Left lung (tissue), 14 donors: ENCODE results near the gene ILF2. TPM values are rescaled to one million over a fixed set of nuclear protein-coding genes. Genes with fewer than 3 reads are reported as not detected.
A peak's percentile ranks its signal among the peaks of the same experiment; 100 is the strongest.
"Not testable (repeated sequence)": the region's sequence is repeated elsewhere in the genome, so short reads cannot be mapped to it uniquely, and the experiment has no call there.

ENCODE experiments used
- ATAC-seq: fragments of 200-7000 bp; cut with Tn5 transposase; one replicate; pipeline ENCODE4 v1.9.1; 2020; ENCODE audit warnings: moderate library complexity
- DNase-seq, 4 donors: peaks; one replicate each; pipeline ENCODE4 v3.0.0-alpha.2; 2013 to 2020
- H3K27ac ChIP-seq, 2 donors: fragments of 200-600 bp; sonication (generic) in 1 of 2; one replicate each; pipeline versions ENCODE4 v1.5.0 to v1.8.0; 2020 to 2021
- H3K27me3 ChIP-seq, 2 donors: fragments of 200-600 bp; sonication (generic) in 1 of 2; one replicate each; pipeline versions ENCODE4 v1.5.0 to v1.8.0; 2020 to 2021
- H3K36me3 ChIP-seq, 2 donors: fragments of 200-600 bp; sonication (generic) in 1 of 2; one replicate each; pipeline versions ENCODE4 v1.5.0 to v1.8.0; 2020 to 2021
- H3K4me1 ChIP-seq, 2 donors: fragments of 200-600 bp; one replicate each; pipeline ENCODE4 v1.8.0; 2021
- H3K4me3 ChIP-seq, 2 donors: fragments of 200-600 bp; sonication (generic) in 1 of 2; one replicate each; pipeline versions ENCODE4 v1.5.0 to v1.8.0; 2020 to 2021; ENCODE audit warnings: mild to moderate bottlenecking in 1 of 2
- H3K9me3 ChIP-seq, 2 donors: fragments of 200-600 bp; sonication (generic) in 1 of 2; one replicate each; pipeline versions ENCODE4 v1.5.0 to v1.8.0; 2020 to 2021
- CTCF ChIP-seq, 2 donors: fragments of 200-600 bp; sonication (generic) in 1 of 2; IDR thresholded peaks; one replicate each; pipeline versions ENCODE4 v1.5.0 to v1.8.0; 2021; ENCODE audit warnings: antibody characterized with exemption in 2 of 2
- intact Hi-C, 2 donors: fragments of 100-400 bp; cut with DNase I; formaldehyde crosslinking; loops; one replicate each; pipeline versions ENCODE4 v1.11.2 to v1.14.2; 2022
- long read RNA-seq, 12 donors: library from polyadenylated mRNA in 2 of 12; unstranded in 2 of 12; transcript quantifications; one replicate each; pipeline ENCODE4 v2.0.0 and lab custom pipeline, GENCODE V29; 2019 to 2026
- polyA plus RNA-seq, 6 donors: library from polyadenylated mRNA; unstranded; fragments of 120-200 nt; gene quantifications; one replicate each; pipeline ENCODE4 v1.2.1, GENCODE V29; 2013; ENCODE audit not compliant: insufficient read length in 6 of 6
- total RNA-seq, 2 donors: library from RNA; stranded (reverse); fragmentation: NEBNext Ultra II Directional; extraction: Animal tissue kit (Norgen Biotek cat#: 25700); gene quantifications; one replicate each; pipeline ENCODE4 v1.2.1, GENCODE V29; 2021
- donor health status: DM: no; HTN: yes; CAD: no.
- donor health status: DM: no; HTN: no; CAD: no.

ILF2 gene
- total RNA-seq (100 to 1,000 TPM; 104 to 117 TPM), polyA plus RNA-seq (100 to 1,000 TPM; 239 to 295 (median 260) TPM)
- long read RNA-seq, donor 1, transcript ILF2-201 (14 exons, 1,659 nt) = major isoform, 86 of 278 reads
- long read RNA-seq, donor 1, partial matches to known transcripts = 130 of 278 reads
- long read RNA-seq, donor 1, other reads (novel, unspliced or antisense) = 60 of 278 reads
- long read RNA-seq, donor 2, transcript ILF2-201 (14 exons, 1,659 nt) = major isoform, 78 of 163 reads
- long read RNA-seq, donor 2, partial matches to known transcripts = 85 of 163 reads
- long read RNA-seq, donor 2, other reads (novel, unspliced or antisense) = 0 of 163 reads
- long read RNA-seq, donor 3, transcript ILF2-201 (14 exons, 1,659 nt) = major isoform, 90 of 126 reads
- long read RNA-seq, donor 3, partial matches to known transcripts = 28 of 126 reads
- long read RNA-seq, donor 3, other reads (novel, unspliced or antisense) = 7 of 126 reads
- long read RNA-seq, donor 4, transcript ILF2-201 (14 exons, 1,659 nt) = major isoform, 71 of 85 reads
- long read RNA-seq, donor 4, partial matches to known transcripts = 11 of 85 reads
- long read RNA-seq, donor 4, other reads (novel, unspliced or antisense) = 3 of 85 reads
- long read RNA-seq, donor 5, transcript ILF2-201 (14 exons, 1,659 nt) = major isoform, 64 of 113 reads
- long read RNA-seq, donor 5, partial matches to known transcripts = 48 of 113 reads
- long read RNA-seq, donor 5, other reads (novel, unspliced or antisense) = 0 of 113 reads
- long read RNA-seq, donor 6, transcript ILF2-201 (14 exons, 1,659 nt) = major isoform, 102 of 209 reads
- long read RNA-seq, donor 6, partial matches to known transcripts = 106 of 209 reads
- long read RNA-seq, donor 6, other reads (novel, unspliced or antisense) = 0 of 209 reads
- long read RNA-seq, donor 7, transcript ILF2-201 (14 exons, 1,659 nt) = major isoform, 55 of 89 reads
- long read RNA-seq, donor 7, partial matches to known transcripts = 32 of 89 reads
- long read RNA-seq, donor 7, other reads (novel, unspliced or antisense) = 0 of 89 reads
- long read RNA-seq, donor 8, transcript ILF2-201 (14 exons, 1,659 nt) = major isoform, 45 of 128 reads
- long read RNA-seq, donor 8, partial matches to known transcripts = 77 of 128 reads
- long read RNA-seq, donor 8, other reads (novel, unspliced or antisense) = 6 of 128 reads
- long read RNA-seq, donor 9, partial matches to known transcripts = 0 of 2 reads
- long read RNA-seq, donor 9, other reads (novel, unspliced or antisense) = 0 of 2 reads
- long read RNA-seq, donor 10, transcript ILF2-201 (14 exons, 1,659 nt) = major isoform, 120 of 140 reads
- long read RNA-seq, donor 10, partial matches to known transcripts = 9 of 140 reads
- long read RNA-seq, donor 10, other reads (novel, unspliced or antisense) = 11 of 140 reads
- long read RNA-seq, donor 11, transcript ILF2-201 (14 exons, 1,659 nt) = major isoform, 58 of 113 reads
- long read RNA-seq, donor 11, partial matches to known transcripts = 48 of 113 reads
- long read RNA-seq, donor 11, other reads (novel, unspliced or antisense) = 5 of 113 reads
- long read RNA-seq, donor 12, transcript ILF2-201 (14 exons, 1,659 nt) = major isoform, 67 of 113 reads
- long read RNA-seq, donor 12, partial matches to known transcripts = 45 of 113 reads
- long read RNA-seq, donor 12, other reads (novel, unspliced or antisense) = 0 of 113 reads

- intact Hi-C loops = loop anchor here in 1 of 2 donors (10.0 kb wide), 1 partner anchor 74 kb away; no protein-coding TSS in a partner anchor
- H3K27ac ChIP-seq = peak within 1 kb of the TSS; percentile 89 to 92
- peaks cover 0 to 34% of the 10 kb centered on the region in 2 donors for H3K36me3 ChIP-seq
- peaks cover 9 to 37% of the 10 kb centered on the region in 2 donors for H3K4me1 ChIP-seq
- H3K27me3 ChIP-seq = no peaks in the 10 kb centered on the region
- peak; percentile 94 for ATAC-seq
- peak; percentile 91 to 99 (median 98) for DNase-seq
- H3K9me3 ChIP-seq = no peaks in the 10 kb centered on the region
- peak within 1 kb of the TSS; percentile 89 to 91 for H3K4me3 ChIP-seq
- no peak for TF ChIP-seq CTCF (IDR thresholded peaks at IDR 0.05)
These were observed at the start of gene ILF2 for GRCh38 chr1:153670859-153671627. ILF2 (minus strand) TSS chr1:153670993; CDS start chr1:153670922, 71 bp downstream.

- no peak overlapping the region for H3K4me3 ChIP-seq
- DNase-seq (no peak), ATAC-seq (no peak)
- no peak overlapping the region for H3K27ac ChIP-seq
- H3K4me1 ChIP-seq = no peaks in the 10 kb centered on the region
- no peak for TF ChIP-seq CTCF (IDR thresholded peaks at IDR 0.05)
- intact Hi-C loops = no loop called here
- no peaks in the 10 kb centered on the region for H3K27me3 ChIP-seq
- no peaks in the 10 kb centered on the region for H3K9me3 ChIP-seq
- no peaks in the 10 kb centered on the region for H3K36me3 ChIP-seq
These were observed 46.5 kb upstream of the ILF2 start for GRCh38 chr1:153717330-153717729.

- H3K27ac ChIP-seq, H3K36me3 ChIP-seq, DNase-seq, ATAC-seq, H3K4me1 ChIP-seq, H3K27me3 ChIP-seq, H3K9me3 ChIP-seq, H3K4me3 ChIP-seq, intact Hi-C loops: not testable (repeated sequence)
These were observed 45.4 kb upstream of the ILF2 start for GRCh38 chr1:153716211-153716610.

- Histone ChIP-seq H3K36me3 (no peaks in the 10 kb centered on the region), H3K27ac (no peak overlapping the region), H3K4me3 (no peak overlapping the region), H3K27me3 (no peaks in the 10 kb centered on the region), H3K9me3 (no peaks in the 10 kb centered on the region), H3K4me1 (no peaks in the 10 kb centered on the region)
- intact Hi-C loops = no loop called here
- no peak for TF ChIP-seq CTCF (IDR thresholded peaks at IDR 0.05)
- no peak for ATAC-seq
- DNase-seq = no peak
These were observed 40.2 kb upstream of the ILF2 start for GRCh38 chr1:153711026-153711425.
